A673 (cell line): ENCODE results near the gene ZNF507. TPM values are rescaled to one million over a fixed set of nuclear protein-coding genes. Genes with fewer than 3 reads are reported as not detected.
"Not testable (repeated sequence)": the region's sequence is repeated elsewhere in the genome, so short reads cannot be mapped to it uniquely, and the experiment has no call there.

Source experiments
- BruUV-seq: library from RNA; stranded (reverse); fragments of 400-500 nt; replicated peaks from 2 replicates; lab custom pipeline; 2021; lab: Mats Ljungman, UMichigan
- CTCF ChIA-PET: fragments of 300-600 bp; sonication (Branson Sonifier 250); formaldehyde crosslinking; loops from one replicate; lab custom pipeline; 2022; ENCODE audit warnings: antibody characterized with exemption; lab: Charles Lee
- POLR2A ChIA-PET: fragments of 300-600 bp; sonication (Branson Sonifier 250); formaldehyde crosslinking; loops from one replicate; lab custom pipeline; 2022; ENCODE audit warnings: antibody characterized with exemption; ENCODE audit not compliant: low non-redundant PET; lab: Charles Lee
- DNase-seq: peaks from one replicate; pipeline ENCODE4 v3.0.0-alpha.2; 2015; ENCODE audit warnings: low spot score
- H3K27ac ChIP-seq: fragments of 200-600 bp; sonication (generic); 2 replicates; pipeline ENCODE4 v1.5.1; 2016; ENCODE audit warnings: mixed run types, low read depth, mild to moderate bottlenecking, mixed read lengths, antibody characterized with exemption, low read length; ENCODE audit not compliant: poor library complexity, severe bottlenecking
- H3K27me3 ChIP-seq: fragments of 200-600 bp; sonication (generic); replicated peaks from 2 replicates; pipeline ENCODE4 v1.6.1; 2017; ENCODE audit warnings: mixed run types, low read depth, mild to moderate bottlenecking, mixed read lengths, antibody characterized with exemption, low read length; ENCODE audit not compliant: insufficient read depth, poor library complexity
- H3K36me3 ChIP-seq: fragments of 200-600 bp; sonication (generic); 2 replicates; pipeline ENCODE4 v1.6.1; 2016; ENCODE audit warnings: mixed run types, mild to moderate bottlenecking, mixed read lengths, antibody characterized with exemption, low read length; ENCODE audit not compliant: insufficient read depth, poor library complexity, severe bottlenecking
- H3K4me1 ChIP-seq: fragments of 200-600 bp; sonication (generic); 2 replicates; pipeline ENCODE4 v1.6.1; 2017; ENCODE audit warnings: mixed run types, mild to moderate bottlenecking, mixed read lengths, antibody characterized with exemption, low read length; ENCODE audit not compliant: insufficient read depth, poor library complexity, severe bottlenecking
- H3K4me3 ChIP-seq: fragments of 200-600 bp; sonication (generic); 2 replicates; pipeline ENCODE4 v1.5.1; 2016; ENCODE audit warnings: low read depth, mixed run types, mild to moderate bottlenecking, mixed read lengths, low read length; ENCODE audit not compliant: poor library complexity, severe bottlenecking
- H3K9me3 ChIP-seq: fragments of 200-600 bp; sonication (generic); 2 replicates; pipeline ENCODE4 v1.6.1; 2016; ENCODE audit warnings: mixed run types, low read depth, mild to moderate bottlenecking, mixed read lengths, antibody characterized with exemption, low read length; ENCODE audit not compliant: poor library complexity, severe bottlenecking
- CTCF ChIP-seq: fragments of 300-800, 200-600 bp; sonication (generic); conservative IDR thresholded peaks from 2 replicates; pipeline ENCODE4 v1.5.1; 2017; ENCODE audit warnings: low read depth, mild to moderate bottlenecking, antibody characterized with exemption, low read length, moderate library complexity, mixed read lengths
- EZH2 ChIP-seq: fragments of 200-600 bp; sonication (generic); IDR thresholded peaks from 2 replicates; pipeline ENCODE4 v1.6.1; 2017; ENCODE audit warnings: borderline replicate concordance, low read depth, mild to moderate bottlenecking, mixed read lengths, antibody characterized with exemption, low read length; ENCODE audit not compliant: poor library complexity, severe bottlenecking
- intact Hi-C: fragments of 100-400 bp; cut with micrococcal nuclease; formaldehyde crosslinking; loops from one replicate; pipeline ENCODE4 v1.10.0; 2022; ENCODE audit not compliant: unreplicated experiment
- total RNA-seq: library from RNA; stranded (reverse); gene quantifications from 2 replicates; pipeline ENCODE4 v1.2.3, GENCODE V29; 2021

Gene ZNF507
- total RNA-seq, 1 experiment from 2014 or later = 35.0 TPM

- no TSS peak for BruUV-seq
- Histone ChIP-seq H3K27me3 (no peaks in the 10 kb centered on the region), H3K4me1 (no peaks in the 10 kb centered on the region), H3K27ac (no peak overlapping the region), H3K36me3 (peaks cover 11% of the 10 kb centered on the region), H3K9me3 (no peaks in the 10 kb centered on the region), H3K4me3 (no peak overlapping the region)
- TF ChIP-seq CTCF = no peak
- TF ChIP-seq EZH2 = no peak
- POLR2A ChIA-PET = no interaction called here
- intact Hi-C loops = no loop called here
- no peak for DNase-seq
- CTCF ChIA-PET = no interaction called here
Measured at GRCh38 chr19:32422435-32422834, 77.0 kb downstream of the ZNF507 start.

GRCh38 chr19:32423944-32424343 lies 78.5 kb downstream of the ZNF507 start:
- H3K27me3 ChIP-seq, CTCF ChIA-PET, H3K36me3 ChIP-seq, H3K27ac ChIP-seq, H3K9me3 ChIP-seq, intact Hi-C loops, H3K4me1 ChIP-seq, H3K4me3 ChIP-seq, DNase-seq, POLR2A ChIA-PET, BruUV-seq: not testable (repeated sequence)

DNA sequence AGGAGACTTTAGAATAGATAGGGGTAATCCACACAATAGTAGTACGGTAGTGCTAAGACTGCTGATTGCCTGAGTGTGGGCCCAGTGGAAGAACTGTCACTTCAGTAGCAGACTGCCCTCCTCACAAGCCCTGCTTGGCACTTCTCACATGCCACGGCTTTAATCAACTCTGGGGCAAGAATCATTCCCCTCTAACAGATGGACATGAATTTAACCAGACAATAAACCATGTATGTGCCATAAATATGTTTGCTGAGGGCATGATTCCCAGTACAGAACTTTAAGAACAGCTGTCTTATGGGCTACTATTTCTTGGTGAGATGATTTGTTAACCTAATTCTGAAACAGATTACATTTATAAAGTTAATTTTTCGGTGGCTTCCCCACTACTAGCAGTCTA lies 82.1 kb downstream of the ZNF507 start:
- H3K36me3 ChIP-seq = peaks cover 4% of the 10 kb centered on the region
- no peaks in the 10 kb centered on the region for H3K9me3 ChIP-seq
- DNase-seq = no peak
- CTCF ChIA-PET = no interaction called here
- POLR2A ChIA-PET = no interaction called here
- intact Hi-C loops = no loop called here
- H3K27me3 ChIP-seq = no peaks in the 10 kb centered on the region
- no peak overlapping the region for H3K4me3 ChIP-seq
- H3K4me1 ChIP-seq = no peaks in the 10 kb centered on the region
- H3K27ac ChIP-seq = no peak overlapping the region
- no peak for TF ChIP-seq EZH2
- no peak for TF ChIP-seq CTCF
- no TSS peak for BruUV-seq

GRCh38 chr19:32436692-32437091 lies 91.3 kb downstream of the ZNF507 start:
- Histone ChIP-seq H3K36me3 (peaks cover 19% of the 10 kb centered on the region), H3K9me3 (no peaks in the 10 kb centered on the region), H3K27me3 (no peaks in the 10 kb centered on the region), H3K4me3 (no peak overlapping the region), H3K27ac (no peak overlapping the region), H3K4me1 (no peaks in the 10 kb centered on the region)
- BruUV-seq = no TSS peak
- TF ChIP-seq CTCF (no peak), EZH2 (no peak)
- intact Hi-C loops = no loop called here
- DNase-seq = no peak
- ChIA-PET CTCF (no interaction called here), POLR2A (no interaction called here)
